GM23338 (cell line): ENCODE measurements around the gene SYT10.

ENCODE experiments used
- CREB1 ChIP-seq: fragments of 250-450 bp; sonication (Bioruptor Pico); IDR thresholded peaks from 2 replicates; pipeline ENCODE4 v1.5.0; 2020; ENCODE audit warnings: low read depth, mild to moderate bottlenecking, moderate library complexity
- EZH2 ChIP-seq: fragments of 200-600 bp; sonication (generic); IDR thresholded peaks from one replicate; pipeline ENCODE4 v1.8.0; 2017; ENCODE audit warnings: antibody characterized with exemption, mild to moderate bottlenecking, low read depth; ENCODE audit not compliant: unreplicated experiment
- EZH2phosphoT487 ChIP-seq: fragments of 200-600 bp; sonication (generic); IDR thresholded peaks from one replicate; pipeline ENCODE4 v1.8.1; 2018; ENCODE audit warnings: antibody characterized with exemption; ENCODE audit not compliant: unreplicated experiment
- JUNB ChIP-seq: IDR thresholded peaks from one replicate; pipeline ENCODE4 v1.6.1; 2016; ENCODE audit warnings: antibody characterized with exemption; ENCODE audit not compliant: unreplicated experiment
- POLR2AphosphoS5 ChIP-seq: IDR thresholded peaks from 2 replicates; pipeline ENCODE4 v1.6.1; 2016; ENCODE audit warnings: antibody characterized with exemption, low read depth
- ZNF114 ChIP-seq: fragments of 250-450 bp; sonication (Bioruptor Pico); IDR thresholded peaks from 2 replicates; pipeline ENCODE4 v1.5.0; 2020; ENCODE audit warnings: mild to moderate bottlenecking, moderate library complexity
- ZNF331 ChIP-seq: fragments of 250-450 bp; sonication (Bioruptor Pico); IDR thresholded peaks from 2 replicates; pipeline ENCODE4 v1.5.0; 2020; ENCODE audit warnings: low read depth, mild to moderate bottlenecking, moderate library complexity
- TF ChIP-seq, protein P1 (sequence below), 2 experiments: fragments of 200-600 bp in 1 of 2; sonication (generic) in 1 of 2; conservative IDR thresholded peaks; 2 replicates each; pipeline versions ENCODE4 v1.5.1 to v1.6.1; 2016 to 2017; ENCODE audit warnings: antibody characterized with exemption in 2 of 2, low read depth in 2 of 2, mild to moderate bottlenecking in 2 of 2, moderate library complexity in 1 of 2
- TF ChIP-seq, protein P2 (sequence below): IDR thresholded peaks from 2 replicates; pipeline ENCODE4 v1.6.1; 2016; ENCODE audit warnings: antibody characterized with exemption
- TF ChIP-seq, protein P3 (sequence below): IDR thresholded peaks from one replicate; pipeline ENCODE4 v1.6.1; 2018; ENCODE audit warnings: antibody characterized with exemption; ENCODE audit not compliant: unreplicated experiment

DNA sequence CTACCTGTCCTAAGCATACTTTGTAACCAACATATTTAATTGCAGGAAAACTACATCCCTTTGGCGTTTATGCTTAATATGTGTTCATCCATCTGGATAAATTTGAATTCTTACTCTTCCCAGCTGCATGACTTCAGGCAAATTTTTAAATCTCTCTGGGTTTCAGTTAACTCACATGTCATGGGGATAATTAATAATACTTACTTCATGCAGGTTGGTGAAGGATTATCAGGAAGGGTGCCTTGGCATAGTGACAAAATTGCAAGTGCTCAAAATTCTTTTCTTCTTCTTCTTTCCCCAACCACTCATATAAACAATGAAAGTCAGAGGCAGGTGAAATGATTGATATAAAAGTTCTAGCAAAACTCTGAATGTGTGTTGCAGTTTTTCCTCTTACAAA lies 15.9 kb downstream of the SYT10 start:
- TF ChIP-seq JUNB, result no peak
- TF ChIP-seq POLR2AphosphoS5, result no peak
- TF ChIP-seq EZH2phosphoT487, result no peak
- TF ChIP-seq, protein P1, sequence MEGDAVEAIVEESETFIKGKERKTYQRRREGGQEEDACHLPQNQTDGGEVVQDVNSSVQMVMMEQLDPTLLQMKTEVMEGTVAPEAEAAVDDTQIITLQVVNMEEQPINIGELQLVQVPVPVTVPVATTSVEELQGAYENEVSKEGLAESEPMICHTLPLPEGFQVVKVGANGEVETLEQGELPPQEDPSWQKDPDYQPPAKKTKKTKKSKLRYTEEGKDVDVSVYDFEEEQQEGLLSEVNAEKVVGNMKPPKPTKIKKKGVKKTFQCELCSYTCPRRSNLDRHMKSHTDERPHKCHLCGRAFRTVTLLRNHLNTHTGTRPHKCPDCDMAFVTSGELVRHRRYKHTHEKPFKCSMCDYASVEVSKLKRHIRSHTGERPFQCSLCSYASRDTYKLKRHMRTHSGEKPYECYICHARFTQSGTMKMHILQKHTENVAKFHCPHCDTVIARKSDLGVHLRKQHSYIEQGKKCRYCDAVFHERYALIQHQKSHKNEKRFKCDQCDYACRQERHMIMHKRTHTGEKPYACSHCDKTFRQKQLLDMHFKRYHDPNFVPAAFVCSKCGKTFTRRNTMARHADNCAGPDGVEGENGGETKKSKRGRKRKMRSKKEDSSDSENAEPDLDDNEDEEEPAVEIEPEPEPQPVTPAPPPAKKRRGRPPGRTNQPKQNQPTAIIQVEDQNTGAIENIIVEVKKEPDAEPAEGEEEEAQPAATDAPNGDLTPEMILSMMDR (conservative IDR thresholded peaks at IDR 0.05; ENCODE audit: low read depth in 2 of 2), result no peak
- no peak for TF ChIP-seq ZNF114
- TF ChIP-seq, protein P2, sequence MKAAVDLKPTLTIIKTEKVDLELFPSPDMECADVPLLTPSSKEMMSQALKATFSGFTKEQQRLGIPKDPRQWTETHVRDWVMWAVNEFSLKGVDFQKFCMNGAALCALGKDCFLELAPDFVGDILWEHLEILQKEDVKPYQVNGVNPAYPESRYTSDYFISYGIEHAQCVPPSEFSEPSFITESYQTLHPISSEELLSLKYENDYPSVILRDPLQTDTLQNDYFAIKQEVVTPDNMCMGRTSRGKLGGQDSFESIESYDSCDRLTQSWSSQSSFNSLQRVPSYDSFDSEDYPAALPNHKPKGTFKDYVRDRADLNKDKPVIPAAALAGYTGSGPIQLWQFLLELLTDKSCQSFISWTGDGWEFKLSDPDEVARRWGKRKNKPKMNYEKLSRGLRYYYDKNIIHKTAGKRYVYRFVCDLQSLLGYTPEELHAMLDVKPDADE, result no peak
- no peak for TF ChIP-seq EZH2
- TF ChIP-seq, protein P3, sequence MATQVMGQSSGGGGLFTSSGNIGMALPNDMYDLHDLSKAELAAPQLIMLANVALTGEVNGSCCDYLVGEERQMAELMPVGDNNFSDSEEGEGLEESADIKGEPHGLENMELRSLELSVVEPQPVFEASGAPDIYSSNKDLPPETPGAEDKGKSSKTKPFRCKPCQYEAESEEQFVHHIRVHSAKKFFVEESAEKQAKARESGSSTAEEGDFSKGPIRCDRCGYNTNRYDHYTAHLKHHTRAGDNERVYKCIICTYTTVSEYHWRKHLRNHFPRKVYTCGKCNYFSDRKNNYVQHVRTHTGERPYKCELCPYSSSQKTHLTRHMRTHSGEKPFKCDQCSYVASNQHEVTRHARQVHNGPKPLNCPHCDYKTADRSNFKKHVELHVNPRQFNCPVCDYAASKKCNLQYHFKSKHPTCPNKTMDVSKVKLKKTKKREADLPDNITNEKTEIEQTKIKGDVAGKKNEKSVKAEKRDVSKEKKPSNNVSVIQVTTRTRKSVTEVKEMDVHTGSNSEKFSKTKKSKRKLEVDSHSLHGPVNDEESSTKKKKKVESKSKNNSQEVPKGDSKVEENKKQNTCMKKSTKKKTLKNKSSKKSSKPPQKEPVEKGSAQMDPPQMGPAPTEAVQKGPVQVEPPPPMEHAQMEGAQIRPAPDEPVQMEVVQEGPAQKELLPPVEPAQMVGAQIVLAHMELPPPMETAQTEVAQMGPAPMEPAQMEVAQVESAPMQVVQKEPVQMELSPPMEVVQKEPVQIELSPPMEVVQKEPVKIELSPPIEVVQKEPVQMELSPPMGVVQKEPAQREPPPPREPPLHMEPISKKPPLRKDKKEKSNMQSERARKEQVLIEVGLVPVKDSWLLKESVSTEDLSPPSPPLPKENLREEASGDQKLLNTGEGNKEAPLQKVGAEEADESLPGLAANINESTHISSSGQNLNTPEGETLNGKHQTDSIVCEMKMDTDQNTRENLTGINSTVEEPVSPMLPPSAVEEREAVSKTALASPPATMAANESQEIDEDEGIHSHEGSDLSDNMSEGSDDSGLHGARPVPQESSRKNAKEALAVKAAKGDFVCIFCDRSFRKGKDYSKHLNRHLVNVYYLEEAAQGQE, result no peak
- no peak for TF ChIP-seq CREB1 (CRISPR knock-in tag)
- TF ChIP-seq ZNF331 (CRISPR knock-in tag), result no peak
